Stimulated activated naive CD8-positive, alpha-beta T cell treated with anti-CD3 and anti-CD28 coated beads, Interleukin-15, Interleukin-2, amounts not matched to agents 100 ng/mL and 50 ng/mL, for 24 hours (primary cell): ENCODE data around the gene GYPE.
"Not testable (repeated sequence)": the region's sequence is repeated elsewhere in the genome, so short reads cannot be mapped to it uniquely, and the experiment has no call there.

Source experiments
- H3K27ac Mint-ChIP-seq: one replicate; pipeline ENCODE4 v1.8.0; 2021; ENCODE audit warnings: mild to moderate bottlenecking, mixed read lengths
- H3K27me3 Mint-ChIP-seq: one replicate; pipeline ENCODE4 v1.8.0; 2021; ENCODE audit warnings: mixed read lengths
- H3K36me3 Mint-ChIP-seq: one replicate; pipeline ENCODE4 v1.8.0; 2021; ENCODE audit warnings: low read depth, mixed read lengths
- H3K4me1 Mint-ChIP-seq: one replicate; pipeline ENCODE4 v1.8.0; 2021; ENCODE audit warnings: low read depth, mixed read lengths
- H3K4me3 Mint-ChIP-seq: one replicate; pipeline ENCODE4 v1.8.0; 2021; ENCODE audit warnings: mild to moderate bottlenecking, mixed read lengths
- H3K9me3 Mint-ChIP-seq: one replicate; pipeline ENCODE4 v1.8.0; 2021; ENCODE audit warnings: mixed read lengths

GYPE gene

DNA sequence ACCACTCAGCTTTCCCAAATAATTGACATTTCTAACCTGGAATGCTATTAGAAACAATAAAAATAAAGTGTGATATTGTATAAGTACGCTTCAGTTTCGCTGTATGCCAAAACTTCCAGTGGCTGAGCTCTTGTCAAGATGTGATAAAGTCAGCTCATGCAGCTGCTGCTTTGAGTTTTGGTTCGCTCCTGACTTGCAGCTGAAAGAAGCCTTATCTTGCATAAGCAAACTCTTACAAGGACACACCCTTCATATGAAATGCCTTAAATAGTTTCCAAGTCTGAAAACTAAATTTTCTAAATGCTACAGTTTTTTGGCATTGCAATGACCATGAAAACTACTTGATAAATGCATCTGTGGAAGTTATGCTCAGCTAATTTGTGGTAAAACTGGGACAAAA is 17.2 kb downstream of the GYPE start:
- H3K27me3 Mint-ChIP-seq, H3K4me3 Mint-ChIP-seq, H3K4me1 Mint-ChIP-seq, H3K27ac Mint-ChIP-seq, H3K36me3 Mint-ChIP-seq, H3K9me3 Mint-ChIP-seq: not testable (repeated sequence)

DNA sequence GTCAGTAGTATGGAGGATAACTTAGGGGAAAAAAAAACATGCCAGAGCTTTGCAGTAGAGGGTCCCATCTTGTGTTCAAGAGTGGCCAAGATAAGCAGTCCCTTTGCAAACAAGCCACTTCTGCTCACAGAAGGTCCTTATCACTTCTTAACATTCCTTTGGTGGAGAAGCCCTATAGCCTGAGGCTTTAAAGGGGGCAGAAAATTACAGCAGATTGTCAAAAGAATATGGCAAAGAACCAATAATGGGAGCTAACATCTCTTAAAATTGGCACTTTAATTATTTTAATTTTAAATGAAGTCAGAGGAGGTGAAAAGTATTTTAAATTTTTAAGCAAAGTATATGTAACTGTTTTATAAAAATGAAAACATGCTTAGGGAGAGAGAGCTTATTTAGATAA is 20.4 kb downstream of the GYPE start:
- H3K9me3 Mint-ChIP-seq, H3K27me3 Mint-ChIP-seq, H3K4me3 Mint-ChIP-seq, H3K4me1 Mint-ChIP-seq, H3K27ac Mint-ChIP-seq, H3K36me3 Mint-ChIP-seq: not testable (repeated sequence)

GRCh38 chr4:143883529-143883928 is 21.8 kb downstream of the GYPE start:
- Mint-ChIP-seq H3K27ac (no peak overlapping the region), H3K27me3 (no peaks in the 10 kb centered on the region), H3K4me3 (no peak overlapping the region), H3K4me1 (no peaks in the 10 kb centered on the region), H3K9me3 (no peaks in the 10 kb centered on the region), H3K36me3 (no peaks in the 10 kb centered on the region)

GRCh38 chr4:143882892-143883291 is 22.5 kb downstream of the GYPE start:
- Mint-ChIP-seq H3K27me3 (no peaks in the 10 kb centered on the region), H3K4me3 (no peak overlapping the region), H3K27ac (no peak overlapping the region), H3K9me3 (no peaks in the 10 kb centered on the region), H3K36me3 (no peaks in the 10 kb centered on the region), H3K4me1 (no peaks in the 10 kb centered on the region)

GRCh38 chr4:143879561-143879960 is 25.8 kb downstream of the GYPE start:
- not testable (repeated sequence) for H3K27me3 Mint-ChIP-seq, H3K36me3 Mint-ChIP-seq, H3K4me1 Mint-ChIP-seq

DNA sequence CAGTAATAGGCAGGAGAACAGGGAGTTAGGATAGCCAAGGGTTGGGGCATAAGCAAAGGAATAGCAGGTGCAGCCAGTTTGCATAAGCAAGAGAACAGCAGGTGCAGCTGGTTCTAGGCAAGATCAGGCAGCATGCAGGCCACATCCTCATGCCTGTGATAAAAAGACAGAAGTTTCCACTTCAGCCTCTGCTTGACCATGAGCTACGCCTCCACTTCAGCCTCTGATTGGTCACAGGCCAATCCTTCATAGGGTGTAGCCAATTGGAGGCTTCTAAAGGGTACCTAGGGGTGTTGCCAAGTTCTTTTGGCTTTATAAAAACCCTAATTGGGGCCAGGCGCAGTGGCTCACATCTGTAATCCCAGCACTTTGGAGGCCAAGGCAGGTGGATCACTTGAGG is 30.0 kb downstream of the GYPE start:
- not testable (repeated sequence) for H3K36me3 Mint-ChIP-seq, H3K4me1 Mint-ChIP-seq, H3K27me3 Mint-ChIP-seq, H3K27ac Mint-ChIP-seq, H3K4me3 Mint-ChIP-seq, H3K9me3 Mint-ChIP-seq

More at GRCh38 chr4:143879561-143879960, 25.8 kb downstream of the GYPE start:
- H3K9me3 Mint-ChIP-seq, H3K4me3 Mint-ChIP-seq, H3K27ac Mint-ChIP-seq: not testable (repeated sequence)

GRCh38 chr4:143870523-143871268 is 34.7 kb downstream of the GYPE start:
- H3K4me1 Mint-ChIP-seq, H3K27me3 Mint-ChIP-seq, H3K27ac Mint-ChIP-seq, H3K4me3 Mint-ChIP-seq, H3K9me3 Mint-ChIP-seq: not testable (repeated sequence)
- peaks cover 11% of the 10 kb centered on the region for H3K36me3 Mint-ChIP-seq

- not testable (repeated sequence) for H3K27ac Mint-ChIP-seq, H3K4me1 Mint-ChIP-seq, H3K9me3 Mint-ChIP-seq, H3K27me3 Mint-ChIP-seq, H3K4me3 Mint-ChIP-seq
- H3K36me3 Mint-ChIP-seq = peaks cover 14% of the 10 kb centered on the region
Observed at GRCh38 chr4:143869925-143870324, 35.4 kb downstream of the GYPE start.

GRCh38 chr4:143862716-143863115 is 42.6 kb downstream of the GYPE start:
- not testable (repeated sequence) for H3K4me3 Mint-ChIP-seq, H3K27ac Mint-ChIP-seq, H3K36me3 Mint-ChIP-seq, H3K4me1 Mint-ChIP-seq, H3K27me3 Mint-ChIP-seq, H3K9me3 Mint-ChIP-seq

DNA sequence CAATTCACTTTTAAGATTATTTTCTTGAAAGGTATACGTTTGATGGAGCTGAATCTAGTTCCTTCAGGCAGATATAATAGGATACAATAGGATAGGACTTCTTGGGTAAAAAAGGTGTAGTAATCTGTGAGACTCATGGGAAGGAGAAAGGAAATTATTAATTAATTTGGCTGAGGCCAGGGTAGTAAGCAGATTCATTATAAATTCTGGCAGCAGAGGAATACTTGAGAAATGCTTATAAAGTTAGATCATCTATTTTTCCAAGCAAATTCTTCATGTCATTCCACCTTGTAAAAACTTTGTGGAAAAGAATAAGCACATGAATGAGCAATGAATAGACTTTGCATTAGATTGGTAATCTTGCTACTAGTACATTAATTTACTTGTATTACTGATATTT is 46.9 kb downstream of the GYPE start:
- H3K4me3 Mint-ChIP-seq = no peak overlapping the region
- peaks cover 9% of the 10 kb centered on the region for H3K4me1 Mint-ChIP-seq
- H3K36me3 Mint-ChIP-seq = no peaks in the 10 kb centered on the region
- H3K9me3 Mint-ChIP-seq = no peaks in the 10 kb centered on the region
- H3K27ac Mint-ChIP-seq = no peak overlapping the region
- H3K27me3 Mint-ChIP-seq = no peaks in the 10 kb centered on the region

DNA sequence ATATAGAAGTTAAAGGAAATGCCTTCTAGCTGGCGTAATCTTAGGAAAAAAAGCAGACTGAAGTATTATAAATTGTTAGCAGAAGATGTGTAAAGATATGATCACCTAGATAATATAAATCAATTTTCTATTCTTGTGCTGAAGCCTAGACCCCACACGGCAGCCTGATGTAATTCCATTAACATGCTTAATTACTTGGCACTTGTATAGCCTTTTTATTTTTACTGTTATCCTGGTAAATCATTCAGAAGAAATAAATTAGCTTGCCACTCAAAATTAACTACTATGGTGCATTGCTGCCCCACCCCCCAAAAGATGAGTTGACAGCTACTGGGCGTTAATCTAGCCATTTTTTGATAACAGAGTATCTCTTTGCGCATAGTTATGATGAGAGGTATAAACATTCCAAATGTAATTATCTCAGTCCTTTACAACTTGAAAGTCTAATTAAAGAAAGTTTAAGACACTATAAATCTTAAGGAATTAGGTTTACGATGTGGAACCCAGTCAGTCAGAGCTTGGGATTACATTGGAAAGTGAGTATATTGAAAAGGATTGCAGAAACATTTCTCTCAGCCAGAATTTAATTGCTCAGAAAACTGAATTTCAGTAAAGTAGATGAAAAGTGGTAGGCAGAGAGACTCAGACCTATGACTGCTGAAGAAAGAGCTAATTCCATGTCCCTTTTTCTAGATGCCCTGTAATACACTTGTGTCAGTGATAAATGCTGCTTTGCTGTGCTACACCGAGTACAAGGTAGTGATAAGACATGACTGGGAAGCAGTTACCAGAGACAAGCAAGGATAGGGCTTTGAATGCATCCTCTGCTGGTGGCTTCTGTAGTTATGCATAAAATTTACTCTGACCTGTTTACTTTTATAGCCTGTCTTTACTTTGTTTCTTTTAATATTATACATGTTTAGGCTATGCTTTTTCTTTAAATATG is 47.7 kb downstream of the GYPE start:
- H3K4me3 Mint-ChIP-seq, H3K36me3 Mint-ChIP-seq, H3K4me1 Mint-ChIP-seq, H3K9me3 Mint-ChIP-seq, H3K27me3 Mint-ChIP-seq, H3K27ac Mint-ChIP-seq: not testable (repeated sequence)

DNA sequence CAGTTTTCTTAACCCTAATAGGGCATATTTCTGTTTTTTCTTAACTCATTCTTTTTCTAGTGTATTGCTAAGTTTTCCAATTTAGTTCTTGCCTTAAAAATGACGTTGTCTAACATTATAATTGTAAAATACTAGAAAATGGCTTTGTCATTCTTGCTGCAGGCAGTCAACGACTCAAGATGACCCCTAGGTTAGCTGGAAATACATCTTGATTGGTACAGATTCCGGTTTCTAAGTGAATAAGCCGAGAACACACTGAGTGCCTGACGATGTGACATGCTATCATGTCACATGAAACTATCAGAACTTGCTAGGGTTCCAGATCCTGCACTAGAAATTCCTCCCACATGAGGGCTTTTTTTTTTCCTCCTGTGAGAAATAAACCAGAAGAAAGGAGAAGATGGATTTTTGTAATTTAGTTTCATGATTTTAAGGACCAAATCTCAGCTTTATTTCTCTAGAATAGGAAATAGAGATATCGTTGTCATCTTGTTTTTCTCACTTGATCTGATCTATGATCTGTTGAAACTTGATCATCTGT is 49.3 kb downstream of the GYPE start:
- not testable (repeated sequence) for H3K4me1 Mint-ChIP-seq, H3K27me3 Mint-ChIP-seq, H3K27ac Mint-ChIP-seq, H3K4me3 Mint-ChIP-seq, H3K36me3 Mint-ChIP-seq, H3K9me3 Mint-ChIP-seq

- H3K9me3 Mint-ChIP-seq, H3K4me1 Mint-ChIP-seq, H3K27ac Mint-ChIP-seq, H3K4me3 Mint-ChIP-seq, H3K36me3 Mint-ChIP-seq, H3K27me3 Mint-ChIP-seq: not testable (repeated sequence)
Observed at GRCh38 chr4:143854645-143855044, 50.7 kb downstream of the GYPE start.

- not testable (repeated sequence) for H3K36me3 Mint-ChIP-seq, H3K9me3 Mint-ChIP-seq, H3K4me1 Mint-ChIP-seq, H3K27me3 Mint-ChIP-seq, H3K27ac Mint-ChIP-seq, H3K4me3 Mint-ChIP-seq
Observed at GRCh38 chr4:143849296-143849695, 56.1 kb downstream of the GYPE start.

DNA sequence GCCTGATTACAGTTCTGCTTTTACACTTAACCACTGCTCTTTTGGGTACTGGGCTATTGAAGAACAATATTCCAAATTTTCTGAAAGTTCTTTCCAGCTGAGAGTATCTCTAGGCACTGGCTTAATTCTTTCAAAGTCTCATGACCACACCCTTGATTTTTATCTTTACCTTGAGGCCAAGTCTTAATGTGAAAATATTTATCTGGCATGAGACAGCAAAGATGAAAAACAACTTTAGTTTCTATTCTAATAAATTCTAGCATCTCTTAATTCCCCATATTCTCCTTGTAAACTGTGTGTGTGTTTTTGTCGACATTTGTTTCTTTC is 61.9 kb downstream of the GYPE start:
- H3K27ac Mint-ChIP-seq, H3K36me3 Mint-ChIP-seq, H3K4me3 Mint-ChIP-seq, H3K9me3 Mint-ChIP-seq, H3K4me1 Mint-ChIP-seq, H3K27me3 Mint-ChIP-seq: not testable (repeated sequence)
